Stimulated activated naive CD8-positive, alpha-beta T cell treated with anti-CD3 and anti-CD28 coated beads, Interleukin-15, Interleukin-2, amounts not matched to agents 100 U/mL and 50 U/mL, for 24 hours (primary cell): ENCODE measurements around the gene SYNE1.
A peak's percentile ranks its signal among the peaks of the same experiment; 100 is the strongest.
"Not testable (repeated sequence)": the region's sequence is repeated elsewhere in the genome, so short reads cannot be mapped to it uniquely, and the experiment has no call there.

Source experiments
- ATAC-seq: fragments of 150-1000 bp; cut with Tn5 transposase; one replicate; pipeline ENCODE4 v1.10.0; 2021
- DNase-seq: peaks from one replicate; pipeline ENCODE4 v3.0.0; 2021

The SYNE1 gene

DNA sequence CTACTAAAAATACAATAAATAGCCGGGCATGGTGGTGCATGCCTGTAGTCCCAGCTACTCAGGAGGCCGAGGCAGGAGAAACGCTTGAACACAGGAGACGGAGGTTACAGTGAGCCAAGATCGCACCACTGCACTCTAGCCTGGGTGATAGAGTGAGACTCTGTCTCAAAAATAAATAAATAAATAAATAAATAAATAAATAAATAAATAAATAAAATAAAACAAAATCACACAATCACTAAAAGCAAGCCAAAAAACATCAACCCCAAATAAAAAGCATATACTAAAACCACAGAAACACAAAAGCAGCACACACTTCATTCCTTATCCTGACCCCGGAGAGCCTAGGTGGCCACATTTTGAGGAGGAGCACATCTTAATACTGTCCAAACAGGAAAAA lies 498.8 kb downstream of the SYNE1 start:
- ATAC-seq, DNase-seq: not testable (repeated sequence)

DNA sequence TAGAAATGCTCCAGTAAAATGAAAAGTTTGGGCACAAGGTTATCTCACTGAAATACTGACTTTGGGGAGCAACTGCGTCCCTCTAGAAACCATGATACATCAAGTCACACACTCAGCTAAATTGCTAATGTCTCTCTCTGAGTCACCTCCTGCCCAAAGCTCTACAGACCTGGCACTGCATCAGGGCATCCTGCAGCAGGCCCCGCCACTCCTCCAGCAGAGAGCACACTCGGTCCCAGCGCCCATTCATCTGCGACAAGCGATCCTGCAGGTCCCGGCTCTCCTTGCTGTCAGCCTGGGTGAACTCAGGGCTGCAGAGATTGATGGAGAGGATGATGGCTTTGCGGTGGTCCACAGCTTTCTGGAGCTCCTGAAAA lies 500.7 kb downstream of the SYNE1 start:
- no peak for ATAC-seq
- no peak for DNase-seq

DNA sequence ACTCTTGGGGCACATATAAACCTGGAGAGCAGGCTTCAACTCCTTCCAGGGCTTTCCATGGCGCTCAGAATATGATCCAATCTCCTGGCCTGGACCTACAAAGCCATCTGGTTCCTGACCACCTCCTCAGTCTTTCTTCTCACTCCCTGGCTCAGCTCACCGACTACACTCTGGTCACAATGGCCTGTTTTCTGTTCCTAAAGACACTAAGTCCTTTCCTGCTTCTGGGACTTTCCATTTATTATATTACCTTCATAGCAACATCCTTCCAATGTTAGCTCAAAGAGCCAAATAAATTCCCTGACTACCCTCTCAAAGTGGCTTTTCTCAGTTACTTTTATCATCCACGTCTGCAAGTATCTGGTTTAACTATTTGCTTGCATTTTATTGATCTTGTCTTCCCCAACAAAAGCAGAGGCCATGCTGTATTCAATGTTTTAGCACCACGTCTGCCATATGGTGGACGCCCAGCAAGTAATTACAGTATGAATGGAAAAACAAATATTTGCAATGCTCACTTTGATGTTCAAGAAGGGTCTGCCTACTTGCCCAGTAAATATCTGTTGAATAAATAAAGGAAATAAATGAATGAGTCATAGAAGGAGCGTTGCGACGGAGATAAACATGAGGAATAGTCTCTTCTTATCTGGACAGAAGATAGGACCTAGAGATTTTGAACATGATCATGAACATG lies 501.3 kb downstream of the SYNE1 start:
- no peak for DNase-seq

DNA sequence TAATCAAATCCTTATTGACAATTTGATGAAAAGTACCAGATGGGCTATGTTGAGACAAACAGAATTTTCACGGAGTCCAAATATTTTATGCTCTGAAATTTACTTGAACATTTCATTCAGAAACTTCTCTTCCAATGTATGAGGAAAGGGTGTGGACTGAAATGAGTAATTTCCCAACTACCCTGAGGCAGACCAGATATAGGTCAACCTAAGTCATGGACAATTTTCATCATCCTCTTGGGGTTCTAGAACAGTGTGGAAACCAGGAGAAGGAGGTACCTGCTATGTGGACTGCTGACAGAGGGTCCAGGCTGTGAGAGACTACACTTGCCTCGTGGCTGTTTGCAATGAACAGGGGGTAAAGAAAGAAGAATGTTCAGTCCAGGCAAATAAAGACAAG lies 506.7 kb downstream of the SYNE1 start:
- peak; percentile 43 for ATAC-seq

More for the DNA sequence above, 501.3 kb downstream of the SYNE1 start:
- no peak for ATAC-seq

DNA sequence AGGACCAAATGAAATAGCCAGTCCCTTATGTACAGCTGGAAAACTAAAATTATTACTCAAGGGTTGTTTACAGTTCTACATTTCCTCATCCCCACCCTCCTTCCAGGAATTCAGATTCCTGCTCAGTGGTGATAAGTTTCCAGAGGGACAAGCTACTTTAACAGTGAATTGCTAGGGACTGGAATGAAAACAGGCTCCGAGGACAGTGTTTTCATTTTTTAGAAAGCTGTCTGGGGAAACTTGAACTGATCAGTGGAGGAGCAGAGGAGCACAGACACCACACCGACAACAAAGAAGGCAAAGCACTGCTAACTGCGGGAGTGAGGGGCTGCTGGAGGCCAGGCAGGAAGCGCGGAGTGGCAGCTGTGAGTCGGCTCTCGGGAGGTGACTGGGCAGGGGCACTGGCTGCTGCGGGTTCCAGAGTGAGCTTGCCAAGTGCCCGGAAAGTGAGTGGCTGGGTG lies 507.4 kb downstream of the SYNE1 start:
- no peak for DNase-seq
- ATAC-seq = no peak

More for the DNA sequence above, 506.7 kb downstream of the SYNE1 start:
- DNase-seq = no peak

DNA sequence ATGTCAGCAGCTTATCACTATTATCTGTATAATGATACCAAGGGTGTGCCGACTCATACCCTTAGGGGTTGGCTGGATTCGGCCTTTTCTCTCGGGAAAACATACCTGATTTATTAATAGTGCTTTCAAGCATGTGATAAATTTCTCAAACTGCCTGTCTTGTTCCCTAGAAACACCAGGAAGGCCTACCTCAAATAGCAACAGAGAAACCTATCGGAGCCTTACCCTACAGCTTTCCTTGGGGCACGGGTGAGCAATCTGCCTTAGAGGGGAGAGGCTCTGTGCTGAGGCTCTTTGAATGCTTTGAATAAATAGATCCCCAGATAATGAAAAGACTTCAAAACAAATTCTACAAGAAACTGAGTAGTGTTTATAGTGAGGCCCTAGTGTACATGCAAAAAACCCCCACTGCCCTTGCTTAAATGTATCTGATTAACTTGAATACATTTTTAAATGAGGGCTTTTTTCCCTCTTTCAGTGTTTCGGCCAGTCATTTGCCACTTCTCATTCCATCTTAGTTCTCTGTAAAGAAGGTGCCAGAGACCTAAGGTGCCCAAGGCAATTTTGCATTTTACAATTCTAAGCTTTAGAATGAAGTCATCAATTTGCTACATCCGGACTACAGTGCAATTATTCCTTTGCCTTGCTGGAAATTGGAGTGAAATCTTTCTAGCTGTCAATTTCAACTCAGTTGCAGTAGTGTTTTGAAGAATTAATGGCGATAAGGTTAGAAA lies 509.6 kb downstream of the SYNE1 start:
- DNase-seq = no peak

DNA sequence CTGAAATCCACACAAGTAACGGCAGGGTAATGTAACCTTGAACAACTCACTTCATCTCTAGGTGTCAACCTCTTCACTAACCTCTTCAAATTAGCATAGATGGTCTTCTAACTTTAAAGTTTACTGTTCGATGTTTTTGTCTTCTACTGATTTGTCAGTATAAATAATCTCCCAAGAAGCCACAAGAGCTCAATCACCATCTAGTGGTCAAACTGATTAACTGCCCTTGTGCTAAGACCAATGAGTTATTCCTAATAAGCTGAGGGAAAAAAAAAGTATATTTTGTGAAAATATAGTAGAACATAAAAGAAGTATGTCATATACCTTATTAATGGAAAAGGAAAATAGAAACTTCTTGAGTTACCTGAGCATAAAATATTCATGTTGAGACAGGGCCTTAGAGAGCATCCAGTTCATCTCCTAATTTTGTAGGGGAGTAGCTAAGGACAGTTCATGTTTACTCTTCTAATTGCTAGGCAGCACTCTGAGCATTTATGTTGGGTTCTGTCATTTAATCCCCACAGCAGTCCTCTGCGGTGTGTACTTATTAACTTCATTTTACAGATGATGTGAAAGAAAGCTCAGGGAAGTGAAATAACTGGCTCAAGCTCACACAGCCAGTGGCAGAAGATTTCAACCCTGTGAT lies 512.6 kb downstream of the SYNE1 start:
- no peak for DNase-seq

More for the DNA sequence above, 509.6 kb downstream of the SYNE1 start:
- no peak for ATAC-seq

DNA sequence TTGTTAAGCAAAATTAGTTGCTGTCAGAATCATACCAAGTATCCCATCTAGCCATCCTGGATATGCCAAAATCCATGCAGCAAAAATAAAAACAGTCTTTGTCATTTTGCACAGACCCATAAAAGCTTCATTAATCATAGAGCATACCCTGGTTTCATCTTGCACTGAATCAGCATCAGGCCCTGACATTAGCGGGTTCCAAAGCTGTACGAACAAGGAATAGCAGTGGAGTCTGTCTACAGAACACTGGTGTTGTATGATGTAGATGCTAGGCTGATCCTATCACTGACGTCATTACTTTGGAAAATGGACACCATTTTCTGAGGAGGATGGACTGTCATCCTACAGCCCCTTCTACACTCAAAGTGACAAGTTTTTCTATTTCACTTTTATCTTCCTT lies 514.1 kb downstream of the SYNE1 start:
- ATAC-seq (no peak), DNase-seq (no peak)

More for the DNA sequence above, 512.6 kb downstream of the SYNE1 start:
- no peak for ATAC-seq

DNA sequence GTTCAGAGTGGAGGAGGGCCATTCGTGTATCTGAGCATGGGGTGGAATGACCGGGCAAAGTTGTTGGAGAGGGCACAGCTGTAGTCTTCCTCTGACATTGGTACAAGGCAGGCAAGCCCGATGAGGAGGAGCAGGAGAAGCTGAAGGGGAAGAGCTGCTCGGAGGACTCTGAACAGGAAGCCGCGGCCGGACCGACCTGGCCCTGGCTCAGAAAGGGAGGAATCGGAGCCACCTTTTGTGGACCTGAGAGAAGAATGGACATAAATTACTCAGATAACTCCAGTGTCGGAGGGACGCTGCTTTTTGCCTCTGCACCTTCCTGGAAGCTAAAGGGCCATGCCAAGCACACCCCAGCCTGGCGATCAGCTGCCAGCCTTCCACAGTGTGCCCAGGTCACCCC lies 514.7 kb downstream of the SYNE1 start:
- ATAC-seq = no peak

DNA sequence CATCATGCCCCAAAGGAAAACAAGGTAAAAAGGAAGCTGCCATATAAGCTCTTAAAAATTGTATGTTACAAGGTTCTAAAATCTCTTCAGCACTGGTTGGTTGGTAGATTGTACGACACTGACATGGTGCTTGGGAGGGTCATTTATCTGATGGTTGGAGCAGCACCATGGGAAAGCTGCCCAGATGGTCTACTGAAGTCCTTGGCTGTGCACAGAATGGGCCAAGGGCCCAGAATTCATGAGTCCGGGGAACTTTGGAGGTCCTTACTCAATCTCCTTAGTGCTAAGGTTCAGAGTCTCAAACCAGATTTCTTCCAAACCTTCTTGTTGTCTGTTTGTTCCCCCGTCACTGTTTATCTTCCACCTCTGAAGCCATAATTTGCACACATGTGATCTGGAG lies 515.3 kb downstream of the SYNE1 start:
- ATAC-seq (no peak), DNase-seq (no peak)

More for the DNA sequence above, 514.7 kb downstream of the SYNE1 start:
- no peak for DNase-seq

DNA sequence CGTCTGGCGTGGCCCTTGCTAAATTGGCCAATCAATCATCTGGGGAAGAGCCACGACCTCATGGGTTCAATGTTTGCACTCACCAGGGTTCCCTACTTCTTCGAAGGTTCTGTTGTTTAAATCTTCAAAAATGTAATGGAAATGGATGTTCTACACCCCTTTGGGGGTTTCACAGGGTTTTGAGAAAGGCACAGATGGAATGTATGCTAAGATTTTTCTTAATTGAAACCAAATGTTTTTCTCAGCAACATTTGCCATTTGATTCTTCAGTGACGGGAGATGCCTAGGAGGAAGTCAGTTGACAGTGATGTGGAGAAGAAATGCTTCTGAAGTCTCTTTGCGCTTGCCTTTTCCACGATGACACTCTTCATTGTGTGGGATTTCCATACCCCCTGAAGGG lies 517.3 kb downstream of the SYNE1 start:
- no peak for DNase-seq
- ATAC-seq = no peak

DNA sequence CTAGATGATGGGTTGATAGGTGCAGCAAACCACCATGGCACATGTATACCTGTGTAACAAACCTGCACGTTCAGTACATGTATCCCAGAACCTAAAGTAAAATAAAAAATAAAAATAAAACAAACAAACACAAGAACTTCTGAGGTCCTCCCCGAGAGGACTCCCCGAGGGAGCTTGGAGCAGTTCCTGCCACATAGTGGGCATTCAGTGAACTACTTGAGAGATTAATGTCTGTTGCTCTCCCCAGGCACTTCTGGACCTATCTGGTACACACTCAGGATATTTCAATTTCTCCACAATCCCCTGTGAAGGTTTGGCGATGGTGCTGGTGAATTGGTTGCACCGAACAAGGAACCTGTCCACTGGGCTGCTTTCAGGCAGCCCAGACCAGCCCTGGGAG lies 518.5 kb downstream of the SYNE1 start:
- DNase-seq = no peak

DNA sequence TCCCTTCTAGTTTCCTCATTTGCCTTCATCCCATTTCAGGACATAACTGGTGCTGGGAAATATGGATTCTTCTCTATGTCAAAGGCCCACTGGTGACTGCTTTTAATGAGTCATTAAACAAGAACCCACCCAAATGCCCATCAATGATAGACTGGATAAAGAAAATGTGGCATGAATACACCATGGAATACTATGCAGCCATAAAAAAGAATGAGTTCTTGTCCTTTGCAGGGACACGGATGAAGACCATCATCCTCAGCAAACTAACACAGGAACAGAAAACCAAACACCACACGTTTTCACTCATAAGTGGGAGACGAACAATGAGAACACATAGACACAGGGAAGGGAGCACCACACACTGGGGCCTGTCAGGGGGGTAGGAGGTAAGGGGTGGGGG lies 518.9 kb downstream of the SYNE1 start:
- DNase-seq = no peak
- no peak for ATAC-seq

More for the DNA sequence above, 518.5 kb downstream of the SYNE1 start:
- ATAC-seq = no peak

DNA sequence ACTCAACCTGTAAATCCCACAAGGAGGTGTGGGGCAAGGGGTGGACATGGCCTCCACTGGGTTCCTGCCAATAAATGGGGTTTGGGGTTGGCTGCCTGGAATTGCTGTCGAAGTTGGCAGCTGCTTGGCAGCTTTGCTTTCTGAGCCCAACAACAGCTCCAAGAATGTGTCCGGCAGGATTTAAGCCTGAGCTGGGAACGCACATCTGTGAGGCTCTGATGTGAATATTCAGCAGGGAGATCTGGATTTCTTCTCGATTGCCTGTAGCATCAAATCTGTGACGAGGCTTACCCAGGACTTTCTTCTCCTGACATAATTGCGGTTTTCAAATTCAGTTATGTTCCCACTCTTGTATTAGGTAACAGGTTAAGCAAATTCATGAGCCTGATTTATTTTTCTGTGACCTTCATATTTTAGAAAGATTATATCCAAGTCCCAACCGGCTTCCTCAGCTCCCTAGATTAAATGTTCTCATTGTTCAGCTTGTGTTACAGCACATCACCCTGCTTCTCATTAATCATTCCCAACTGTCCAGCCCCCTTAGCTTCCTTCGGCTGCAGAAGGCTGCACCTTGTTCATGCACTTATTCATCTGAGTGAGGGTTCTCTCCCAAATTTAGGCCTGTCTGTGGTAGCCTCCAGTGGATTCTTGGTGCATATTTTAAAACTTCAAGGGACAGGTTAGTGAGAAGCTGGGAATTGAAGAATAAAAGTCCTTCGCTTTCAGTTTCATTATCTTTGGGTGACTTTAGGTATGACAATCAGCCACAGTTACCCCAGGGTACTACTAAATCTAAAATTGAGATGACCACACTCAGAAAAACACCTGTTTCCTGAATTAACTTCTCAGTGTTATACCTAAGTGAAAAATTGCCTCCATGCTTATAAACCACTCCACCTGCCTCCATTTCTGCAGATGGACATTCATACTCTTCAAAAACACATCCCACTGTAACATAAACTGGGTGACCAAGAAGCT lies 519.7 kb downstream of the SYNE1 start:
- DNase-seq = no peak
- ATAC-seq = no peak

DNA sequence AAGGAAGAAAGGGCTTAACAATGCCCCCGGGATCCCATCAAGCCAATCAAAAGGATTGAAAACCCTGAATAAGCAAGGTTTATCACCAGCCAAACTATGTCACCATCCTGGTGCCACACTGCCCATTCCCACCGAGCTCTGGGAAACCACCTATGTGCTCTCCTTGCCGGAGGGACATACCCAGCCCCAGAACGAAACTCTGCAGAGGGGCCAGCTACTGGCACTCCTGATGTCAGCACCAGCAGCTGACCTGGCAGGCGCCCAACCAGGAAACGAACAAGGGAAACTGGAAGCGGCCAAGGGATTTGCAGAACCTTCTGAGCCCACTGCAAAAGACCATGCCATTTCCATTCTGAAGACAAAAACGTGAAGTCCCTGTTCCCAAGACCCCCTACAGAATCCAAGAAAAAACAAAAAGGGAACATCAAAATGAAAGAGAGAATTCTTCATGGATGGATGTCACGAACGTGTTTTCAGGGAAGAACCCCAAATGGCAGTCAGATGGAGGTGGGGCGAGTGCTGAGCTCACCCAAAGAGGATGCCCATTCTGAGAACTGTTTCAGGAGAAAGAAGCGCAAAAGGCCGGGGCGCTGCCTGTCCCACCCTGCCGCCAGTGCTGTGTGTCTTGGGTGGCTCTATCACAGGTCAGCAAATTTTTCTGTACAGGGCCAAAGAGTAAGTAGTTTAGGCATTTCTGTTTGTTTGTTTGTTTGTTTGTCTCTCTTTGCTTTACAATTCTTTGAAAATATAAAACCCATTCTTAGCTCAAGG lies 524.5 kb downstream of the SYNE1 start:
- no peak for ATAC-seq
- no peak for DNase-seq

DNA sequence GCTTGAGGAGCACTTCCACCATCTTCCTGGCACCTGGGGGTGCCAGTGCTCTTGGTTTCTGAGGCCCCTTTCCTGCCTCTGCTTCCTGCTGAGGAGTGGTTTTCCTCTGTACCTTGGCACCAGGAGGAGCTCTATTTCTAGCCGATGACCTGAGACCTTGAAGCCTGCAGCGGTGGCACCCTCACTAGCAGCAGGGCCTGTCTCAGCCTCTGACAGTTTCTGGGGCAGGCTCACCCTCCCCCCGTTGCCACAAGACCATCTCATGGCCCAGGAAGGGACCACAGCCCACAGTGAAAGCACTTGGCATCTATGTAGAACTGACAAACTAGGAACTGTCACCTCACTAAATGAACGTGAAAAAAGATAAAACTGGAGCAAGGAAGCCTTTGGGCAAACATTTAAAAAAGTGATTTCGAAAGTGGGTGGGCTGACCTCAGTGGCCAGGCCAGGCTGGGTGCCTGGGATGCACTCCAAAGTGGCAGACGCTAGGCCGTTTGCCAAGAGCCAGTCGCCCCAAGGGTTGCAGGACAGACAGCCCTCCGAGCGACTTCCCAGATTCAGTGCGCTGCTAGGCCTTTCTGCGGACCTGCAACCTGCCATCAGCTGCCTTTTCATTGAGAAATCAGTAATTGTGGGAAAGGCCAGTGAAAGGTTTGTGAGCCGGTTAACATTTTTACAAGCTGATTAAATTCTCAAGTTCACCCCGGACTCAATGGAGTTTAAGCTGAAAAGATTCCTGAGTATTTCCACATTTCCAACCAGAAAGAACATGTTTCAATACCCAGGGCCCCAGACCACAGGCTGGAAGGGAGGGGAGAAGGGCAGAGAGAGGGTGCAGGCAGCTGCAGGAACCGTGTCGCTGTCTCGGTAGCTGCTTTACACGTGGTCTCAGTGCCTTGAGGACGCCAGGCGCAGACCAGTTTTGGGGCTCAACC lies 526.0 kb downstream of the SYNE1 start:
- DNase-seq (no peak), ATAC-seq (no peak)

DNA sequence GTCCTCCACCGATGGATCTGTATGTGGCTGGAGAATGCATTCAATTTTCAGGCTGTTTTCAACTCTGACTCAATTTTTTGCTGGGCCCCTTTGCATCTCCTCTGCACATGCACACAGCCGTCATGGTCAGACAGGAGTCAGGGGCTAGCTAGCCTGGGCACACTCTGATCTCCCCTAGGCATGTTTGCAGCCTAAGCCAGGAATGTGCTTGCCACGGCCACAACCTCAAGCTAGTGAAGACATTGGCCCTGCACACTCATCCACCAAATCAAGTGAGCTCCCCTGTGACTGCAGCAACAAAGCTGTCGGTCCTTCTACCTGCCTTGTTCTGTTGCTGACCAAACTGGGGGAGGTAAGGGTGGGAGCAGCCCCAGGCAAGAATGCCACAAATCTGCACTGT lies 529.2 kb downstream of the SYNE1 start:
- no peak for ATAC-seq

DNA sequence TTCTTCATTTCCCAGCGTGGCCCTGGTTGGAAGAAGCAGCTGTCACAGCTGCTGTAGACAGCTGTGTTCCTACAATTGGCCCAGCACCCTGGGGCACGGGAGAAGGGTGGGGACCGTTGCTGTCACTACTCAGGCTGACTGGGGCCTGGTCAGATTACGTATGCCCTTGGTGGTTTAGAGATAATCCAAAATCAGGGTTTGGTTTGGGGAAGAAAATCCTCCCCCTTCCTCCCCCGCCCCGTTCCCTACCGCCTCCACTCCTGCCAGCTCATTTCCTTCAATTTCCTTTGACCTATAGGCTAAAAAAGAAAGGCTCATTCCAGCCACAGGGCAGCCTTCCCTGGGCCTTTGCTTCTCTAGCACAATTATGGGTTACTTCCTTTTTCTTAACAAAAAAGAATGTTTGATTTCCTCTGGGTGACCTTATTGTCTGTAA lies 537.0 kb downstream of the SYNE1 start:
- no peak for ATAC-seq
- no peak for DNase-seq

More for the DNA sequence above, 529.2 kb downstream of the SYNE1 start:
- no peak for DNase-seq

DNA sequence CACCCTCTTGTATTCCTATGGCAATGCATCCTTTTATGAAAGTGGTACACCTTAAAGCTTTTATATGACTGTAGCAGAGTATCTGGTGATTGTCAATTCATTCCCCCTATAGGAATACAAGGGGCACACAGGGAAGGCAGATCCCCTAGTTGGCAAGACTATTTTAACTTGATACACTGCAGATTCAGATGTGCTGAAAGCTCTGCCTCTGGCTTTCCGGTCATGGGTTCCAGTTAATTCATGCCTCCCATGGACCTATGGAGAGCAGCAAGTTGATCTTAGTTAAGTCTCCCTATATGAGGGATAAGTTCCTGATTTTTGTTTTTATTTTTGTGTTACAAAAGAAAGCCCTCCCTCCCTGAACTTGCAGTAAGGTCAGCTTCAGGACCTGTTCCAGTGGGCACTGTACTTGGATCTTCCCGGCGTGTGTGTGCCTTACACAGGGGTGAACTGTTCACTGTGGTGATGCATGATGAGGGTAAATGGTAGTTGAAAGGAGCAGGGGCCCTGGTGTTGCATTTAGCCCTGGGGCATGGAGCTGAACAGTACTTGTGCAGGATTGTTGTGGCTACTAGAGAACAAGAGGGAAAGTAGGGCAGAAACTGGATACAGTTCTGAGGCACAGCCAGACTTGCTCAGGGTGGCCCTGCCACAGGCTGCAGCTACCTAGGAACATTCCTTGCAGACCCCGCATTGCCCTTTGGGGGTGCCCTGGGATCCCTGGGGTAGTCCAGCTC lies 537.5 kb downstream of the SYNE1 start:
- no peak for DNase-seq
- ATAC-seq = no peak
